Adrenal gland (tissue), 19 donors: Measurements from ENCODE around the gene DAB2. TPM values are rescaled to one million over a fixed set of nuclear protein-coding genes. Genes with fewer than 3 reads are reported as not detected.
A peak's percentile ranks its signal among the peaks of the same experiment; 100 is the strongest.

ENCODE experiments used
- DNase-seq, 7 donors: peaks; one replicate each; pipeline ENCODE4 v3.0.0-alpha.2; 2019 to 2020
- H3K27ac ChIP-seq, 5 donors: fragments of 200-600 bp; sonication (generic) in 4 of 5; 1 replicate in 3 of 5; 2 replicates in 2 of 5; pipeline versions ENCODE4 v1.5.1 to v1.8.0; 2016 to 2020; ENCODE audit warnings: mild to moderate bottlenecking in 1 of 5
- H3K27me3 ChIP-seq: fragments of 200-600 bp; 2 replicates; pipeline ENCODE4 v1.8.0; 2021
- H3K36me3 ChIP-seq, 2 donors: fragments of 200-600 bp; replicated peaks in 1 of 2; 1 replicate in 1 of 2; 2 replicates in 1 of 2; pipeline versions ENCODE4 v1.5.1 to v1.8.0; 2018 to 2022
- H3K4me1 ChIP-seq, 2 donors: fragments of 200-600 bp; replicated peaks in 1 of 2; 1 replicate in 1 of 2; 2 replicates in 1 of 2; pipeline versions ENCODE4 v1.5.1 to v1.8.0; 2018 to 2021
- H3K4me3 ChIP-seq, 4 donors: fragments of 200-600 bp; sonication (generic) in 3 of 4; one replicate each; pipeline ENCODE4 v1.5.1; 2016 to 2018
- H3K9me3 ChIP-seq, 3 donors: fragments of 200-600 bp; sonication (generic) in 1 of 3; replicated peaks in 1 of 3; 1 replicate in 2 of 3; 2 replicates in 1 of 3; pipeline versions ENCODE4 v1.5.1 to v1.8.0; 2016 to 2021
- POLR2A ChIP-seq, 2 donors: fragments of 450-650 bp; IDR thresholded peaks; one replicate each; pipeline ENCODE4 v1.6.1; 2017; ENCODE audit warnings: antibody characterized with exemption in 2 of 2, mild to moderate bottlenecking in 2 of 2, moderate library complexity in 1 of 2
- WGBS, 4 donors: extraction: QIAGEN DNeasy Blood & Tissue Kit in 2 of 4; methylation state at CpG; one replicate each; pipeline versions ENCODE4 v1.1.5 to v1.1.7; 2013 to 2017; 5-methylcytosine and 5-hydroxymethylcytosine counted together
- intact Hi-C, 2 donors: fragments of 100-400 bp; cut with DNase I; formaldehyde crosslinking; loops; one replicate each; pipeline versions ENCODE4 v1.14.1 to v1.15.0; 2022 to 2023
- long read RNA-seq, 10 donors: library from polyadenylated mRNA in 3 of 10; unstranded in 2 of 10; stranded (forward) in 1 of 10; transcript quantifications; one replicate each; pipeline ENCODE4 v2.0.0 and lab custom pipeline, GENCODE V29; 2021 to 2026
- polyA plus RNA-seq, 3 donors: library from polyadenylated mRNA; stranded (reverse); fragments of 200-250 nt in 2 of 3; fragments of 350-450 nt in 1 of 3; fragmentation: Illumina TruSeq in 1 of 3; extraction: RNeasy Lipid Tissue Mini Kit (QIAGEN cat#74804) in 1 of 3; gene quantifications; one replicate each; pipeline ENCODE4 v1.2.3, GENCODE V29; 2013 to 2014
- total RNA-seq, 9 donors: library from RNA; depleted of rRNA in 4 of 9; stranded (reverse); fragments of >200 nt in 4 of 9; fragments of 120-200 nt in 1 of 9; fragmentation: NEBNext Ultra II Directional in 1 of 9; extraction: Animal tissue kit (Norgen Biotek cat#: 25700) in 1 of 9; gene quantifications; one replicate each; pipeline versions ENCODE4 v1.1.0 to v1.2.4, GENCODE V29; 2013 to 2023
- TF ChIP-seq, protein P1 (sequence below), 6 experiments: fragments of 450-650 bp in 4 of 6; fragments of 200-600 bp in 2 of 6; sonication (generic) in 1 of 6; IDR thresholded peaks; 1 replicate in 5 of 6; 2 replicates in 1 of 6; pipeline versions ENCODE4 v1.5.1 to v1.8.0; 2016 to 2021; ENCODE audit warnings: antibody characterized with exemption in 6 of 6, mild to moderate bottlenecking in 2 of 6, moderate library complexity in 1 of 6
- donor health status: healthy with polysubstance abuse.
- donor health status: Bipolar disorder and iron deficiency.
- donor health status: DM: yes; HTN: yes; CAD: no.
- donor health status: DM: no; HTN: no; CAD: no.
- donor health status: DM: no; HTN: no; CAD: no.
- donor health status: DM: yes; HTN: yes; CAD: no.

Gene DAB2
- total RNA-seq (100 to 1,000 TPM in 8 of 9 donors, 10 to 100 TPM in 1; 96.1 to 418 (median 222) TPM), polyA plus RNA-seq (100 to 1,000 TPM; 111 to 200 (median 119) TPM)
- long read RNA-seq, donor 1, full-length matches to known transcripts: 3 of 24 reads
- long read RNA-seq, donor 1, partial matches to known transcripts: 21 of 24 reads
- long read RNA-seq, donor 1, other reads (novel, unspliced or antisense): 0 of 24 reads
- long read RNA-seq, donor 2, full-length matches to known transcripts: 1 of 21 reads
- long read RNA-seq, donor 2, partial matches to known transcripts: 20 of 21 reads
- long read RNA-seq, donor 2, other reads (novel, unspliced or antisense): 0 of 21 reads
- long read RNA-seq, donor 3, full-length matches to known transcripts: 5 of 20 reads
- long read RNA-seq, donor 3, partial matches to known transcripts: 15 of 20 reads
- long read RNA-seq, donor 3, other reads (novel, unspliced or antisense): 0 of 20 reads
- long read RNA-seq, donor 4, full-length matches to known transcripts: 26 of 130 reads
- long read RNA-seq, donor 4, partial matches to known transcripts: 85 of 130 reads
- long read RNA-seq, donor 4, other reads (novel, unspliced or antisense): 19 of 130 reads
- long read RNA-seq, donor 5, full-length matches to known transcripts: 471 of 641 reads
- long read RNA-seq, donor 5, partial matches to known transcripts: 91 of 641 reads
- long read RNA-seq, donor 5, other reads (novel, unspliced or antisense): 79 of 641 reads
- long read RNA-seq, donor 6, full-length matches to known transcripts: 16 of 87 reads
- long read RNA-seq, donor 6, partial matches to known transcripts: 54 of 87 reads
- long read RNA-seq, donor 6, other reads (novel, unspliced or antisense): 17 of 87 reads
- long read RNA-seq, donor 7, partial matches to known transcripts: 22 of 23 reads
- long read RNA-seq, donor 7, other reads (novel, unspliced or antisense): 0 of 23 reads
- long read RNA-seq, donor 8, full-length matches to known transcripts: 7 of 53 reads
- long read RNA-seq, donor 8, partial matches to known transcripts: 46 of 53 reads
- long read RNA-seq, donor 8, other reads (novel, unspliced or antisense): 0 of 53 reads
- long read RNA-seq, donor 9, full-length matches to known transcripts: 4 of 27 reads
- long read RNA-seq, donor 9, partial matches to known transcripts: 23 of 27 reads
- long read RNA-seq, donor 9, other reads (novel, unspliced or antisense): 0 of 27 reads
- long read RNA-seq, donor 10, full-length matches to known transcripts: 7 of 35 reads
- long read RNA-seq, donor 10, partial matches to known transcripts: 28 of 35 reads
- long read RNA-seq, donor 10, other reads (novel, unspliced or antisense): 0 of 35 reads

DNA sequence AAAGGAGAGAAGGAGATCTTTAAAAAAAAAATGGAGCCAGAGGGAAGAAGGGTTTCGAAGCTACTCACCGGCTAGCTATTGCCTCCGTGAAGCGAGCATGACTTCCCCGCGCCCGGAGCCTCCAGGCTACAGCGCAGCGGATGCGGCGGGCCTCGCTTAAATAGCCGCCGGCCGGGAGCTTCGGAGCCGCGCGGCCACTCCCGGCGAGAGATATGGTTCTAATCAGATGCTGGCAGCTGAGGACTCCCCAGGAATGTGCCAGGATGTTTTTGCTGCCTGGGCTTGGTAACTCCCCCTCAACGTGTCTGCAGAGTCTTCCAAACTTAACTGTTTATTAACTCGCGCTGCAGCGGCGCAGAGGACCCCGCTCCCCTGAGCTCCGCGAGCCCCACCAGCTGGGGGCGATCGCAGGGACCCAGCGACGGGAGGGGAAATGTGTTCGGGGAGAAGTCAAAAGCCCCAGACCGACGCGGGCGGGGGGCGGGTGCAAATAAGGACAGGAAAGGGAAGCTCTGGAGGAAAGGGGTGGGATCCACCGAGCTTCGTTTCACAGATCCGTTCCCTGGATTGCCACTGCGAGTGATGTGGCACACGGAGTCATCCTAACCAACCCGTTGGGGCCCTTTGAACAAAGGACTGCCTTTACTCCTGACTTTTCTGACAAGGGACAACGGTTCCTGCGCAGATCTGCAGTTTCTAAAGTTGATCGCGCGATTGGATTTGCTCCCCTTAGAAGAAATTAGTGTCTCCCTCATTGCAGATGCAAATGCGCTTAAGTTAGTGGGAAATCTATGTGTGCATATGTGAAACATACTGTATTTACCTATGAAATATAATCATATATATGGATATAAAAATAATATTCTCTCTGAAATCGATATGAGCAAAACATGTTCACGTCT is at the start of gene DAB2:
TSS of gene DAB2 (minus strand) at position 245 of the 902 bp plus-strand sequence. CDS start 30,660 bp downstream, outside the sequence.
- Histone ChIP-seq H3K27ac (peak within 1 kb of the TSS; percentile 68 to 91 (median 86)), H3K36me3 (no peaks in the 10 kb centered on the region), H3K4me3 (peak within 1 kb of the TSS; percentile 39 to 76 (median 59)), H3K4me1 (peaks cover 37 to 55% of the 10 kb centered on the region in 2 donors), H3K27me3 (no peaks in the 10 kb centered on the region), H3K9me3 (no peaks in the 10 kb centered on the region)
- intact Hi-C loops: loop anchor here in 1 of 2 donors (5.0 kb wide), 1 partner anchor 122 kb away; no protein-coding TSS in a partner anchor
- DNase-seq: peak; percentile 89 to 96 (median 94)
- TF ChIP-seq, protein P1, sequence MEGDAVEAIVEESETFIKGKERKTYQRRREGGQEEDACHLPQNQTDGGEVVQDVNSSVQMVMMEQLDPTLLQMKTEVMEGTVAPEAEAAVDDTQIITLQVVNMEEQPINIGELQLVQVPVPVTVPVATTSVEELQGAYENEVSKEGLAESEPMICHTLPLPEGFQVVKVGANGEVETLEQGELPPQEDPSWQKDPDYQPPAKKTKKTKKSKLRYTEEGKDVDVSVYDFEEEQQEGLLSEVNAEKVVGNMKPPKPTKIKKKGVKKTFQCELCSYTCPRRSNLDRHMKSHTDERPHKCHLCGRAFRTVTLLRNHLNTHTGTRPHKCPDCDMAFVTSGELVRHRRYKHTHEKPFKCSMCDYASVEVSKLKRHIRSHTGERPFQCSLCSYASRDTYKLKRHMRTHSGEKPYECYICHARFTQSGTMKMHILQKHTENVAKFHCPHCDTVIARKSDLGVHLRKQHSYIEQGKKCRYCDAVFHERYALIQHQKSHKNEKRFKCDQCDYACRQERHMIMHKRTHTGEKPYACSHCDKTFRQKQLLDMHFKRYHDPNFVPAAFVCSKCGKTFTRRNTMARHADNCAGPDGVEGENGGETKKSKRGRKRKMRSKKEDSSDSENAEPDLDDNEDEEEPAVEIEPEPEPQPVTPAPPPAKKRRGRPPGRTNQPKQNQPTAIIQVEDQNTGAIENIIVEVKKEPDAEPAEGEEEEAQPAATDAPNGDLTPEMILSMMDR (IDR thresholded peaks at IDR 0.05): peak; percentile 37 to 64 (median 60)
- peak; percentile 91 to 98 for TF ChIP-seq POLR2A (IDR thresholded peaks at IDR 0.05)
- 1 to 2% (median 2%) methylated on average over 35 to 53 of the region's 53 CpGs for WGBS, 4 donors

GRCh38 chr5:39473156-39473775 is 48.5 kb upstream of the DAB2 start:
- no peaks in the 10 kb centered on the region for H3K27me3 ChIP-seq
- TF ChIP-seq, protein P1 (IDR thresholded peaks at IDR 0.05): no peak
- no peak for TF ChIP-seq POLR2A (IDR thresholded peaks at IDR 0.05)
- H3K36me3 ChIP-seq: no peaks in the 10 kb centered on the region
- no peak overlapping the region for H3K27ac ChIP-seq
- H3K4me3 ChIP-seq: no peak overlapping the region
- WGBS, 4 donors: 55 to 65% (median 58%) methylated on average over 3 of the region's 3 CpGs
- no peak for DNase-seq
- H3K9me3 ChIP-seq: no peaks in the 10 kb centered on the region
- intact Hi-C loops: no loop called here
- peaks cover 0 to 18% of the 10 kb centered on the region in 2 donors for H3K4me1 ChIP-seq

DNA sequence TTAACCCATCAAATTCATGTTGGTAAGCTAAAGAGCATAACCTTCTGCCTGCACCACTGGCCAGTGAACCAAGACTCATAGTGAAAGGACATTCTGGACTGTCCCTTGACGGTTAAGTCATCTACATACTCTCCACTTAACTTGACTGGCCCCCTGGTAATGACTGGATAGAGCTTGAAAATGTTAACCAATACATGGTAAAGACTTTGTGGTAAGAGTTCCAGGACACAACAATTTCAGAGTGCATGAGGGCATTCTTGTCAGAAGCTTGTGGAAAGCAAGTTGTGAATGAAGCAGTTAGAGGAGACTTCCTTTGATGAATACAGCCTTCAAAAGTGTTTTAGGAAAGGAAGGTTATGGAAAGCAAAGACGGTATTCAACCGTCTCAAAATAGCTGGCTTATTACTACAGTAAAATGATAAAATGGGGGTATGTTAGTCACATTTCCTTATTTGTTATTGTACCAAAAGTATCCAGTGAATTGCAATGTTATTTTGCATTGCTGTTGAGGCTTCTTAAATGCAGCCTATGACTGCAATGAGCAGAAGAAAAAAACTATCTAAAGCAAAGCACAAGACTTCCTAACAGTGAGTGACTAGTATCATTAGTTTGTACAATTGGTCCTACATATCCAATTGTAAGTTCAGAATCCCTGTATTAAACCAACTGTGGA is 47.2 kb upstream of the DAB2 start:
- DNase-seq: no peak
- Histone ChIP-seq H3K9me3 (no peaks in the 10 kb centered on the region), H3K4me3 (no peak overlapping the region), H3K36me3 (no peaks in the 10 kb centered on the region), H3K4me1 (peaks cover 0 to 18% of the 10 kb centered on the region in 2 donors), H3K27me3 (no peaks in the 10 kb centered on the region), H3K27ac (no peak overlapping the region)
- no peak for TF ChIP-seq POLR2A (IDR thresholded peaks at IDR 0.05)
- TF ChIP-seq, protein P1 (IDR thresholded peaks at IDR 0.05): no peak
- intact Hi-C loops: no loop called here
- WGBS, 4 donors: 61 to 93% (median 83%) methylated on average over 3 of the region's 3 CpGs
